Measurements from ENCODE around the gene SIRPB1.

DNA sequence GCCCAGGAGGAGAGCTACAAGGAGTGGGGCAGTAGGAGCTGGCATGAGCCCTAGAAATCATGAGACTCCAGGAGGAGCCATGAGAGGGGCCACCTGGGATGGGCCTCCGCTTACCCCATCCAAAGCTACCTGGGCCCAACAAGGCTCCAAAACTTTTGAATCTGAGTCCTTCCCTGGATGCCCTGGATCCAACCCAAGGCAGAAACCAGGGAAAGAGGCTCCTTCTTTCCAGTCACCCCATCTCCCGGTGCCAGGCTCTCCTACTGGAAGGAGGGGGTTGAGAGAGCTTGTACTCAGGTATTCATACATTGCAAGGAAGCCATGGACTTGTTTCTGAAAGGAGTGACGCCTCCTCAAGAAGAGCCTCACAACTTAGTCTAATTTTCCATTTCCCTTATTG lies 45.5 kb upstream of the SIRPB1 start:
- TF ChIP-seq, protein P1, sequence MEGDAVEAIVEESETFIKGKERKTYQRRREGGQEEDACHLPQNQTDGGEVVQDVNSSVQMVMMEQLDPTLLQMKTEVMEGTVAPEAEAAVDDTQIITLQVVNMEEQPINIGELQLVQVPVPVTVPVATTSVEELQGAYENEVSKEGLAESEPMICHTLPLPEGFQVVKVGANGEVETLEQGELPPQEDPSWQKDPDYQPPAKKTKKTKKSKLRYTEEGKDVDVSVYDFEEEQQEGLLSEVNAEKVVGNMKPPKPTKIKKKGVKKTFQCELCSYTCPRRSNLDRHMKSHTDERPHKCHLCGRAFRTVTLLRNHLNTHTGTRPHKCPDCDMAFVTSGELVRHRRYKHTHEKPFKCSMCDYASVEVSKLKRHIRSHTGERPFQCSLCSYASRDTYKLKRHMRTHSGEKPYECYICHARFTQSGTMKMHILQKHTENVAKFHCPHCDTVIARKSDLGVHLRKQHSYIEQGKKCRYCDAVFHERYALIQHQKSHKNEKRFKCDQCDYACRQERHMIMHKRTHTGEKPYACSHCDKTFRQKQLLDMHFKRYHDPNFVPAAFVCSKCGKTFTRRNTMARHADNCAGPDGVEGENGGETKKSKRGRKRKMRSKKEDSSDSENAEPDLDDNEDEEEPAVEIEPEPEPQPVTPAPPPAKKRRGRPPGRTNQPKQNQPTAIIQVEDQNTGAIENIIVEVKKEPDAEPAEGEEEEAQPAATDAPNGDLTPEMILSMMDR (IDR thresholded peaks at IDR 0.05), result no peak
- TF ChIP-seq FOXP1 (CRISPR knock-in tag; IDR thresholded peaks at IDR 0.05; ENCODE audit: borderline replicate concordance) (no peak), TEAD4 (CRISPR knock-in tag; IDR thresholded peaks at IDR 0.05) (no peak)

Measured in WTC11 (cell line).